Kidney epithelial cell (primary cell): ENCODE measurements around the gene DNASE1L3. TPM values are rescaled to one million over a fixed set of nuclear protein-coding genes. Genes with fewer than 3 reads are reported as not detected.

Experiments
- DNase-seq: peaks from one replicate; pipeline ENCODE4 v3.0.0-alpha.2; 2010; ENCODE audit warnings: low read depth
- H3K27me3 ChIP-seq: 2 replicates; pipeline ENCODE4 v1.6.0; 2011; ENCODE audit warnings: low read length; ENCODE audit not compliant: control insufficient read depth, insufficient read depth
- H3K36me3 ChIP-seq: 2 replicates; pipeline ENCODE4 v1.5.1; 2011; ENCODE audit warnings: low read length; ENCODE audit not compliant: control insufficient read depth, insufficient read depth
- H3K4me3 ChIP-seq: 2 replicates; pipeline ENCODE4 v1.5.1; 2011; ENCODE audit warnings: low read depth, mild to moderate bottlenecking, control low read depth, low read length
- total RNA-seq: library from RNA; depleted of rRNA; stranded (reverse); fragments of >200 nt; gene quantifications from 2 replicates; pipeline ENCODE4 v1.2.3, GENCODE V29; 2015
- TF ChIP-seq, protein P1 (sequence below): IDR thresholded peaks from 2 replicates; pipeline ENCODE4 v1.5.1; 2011; ENCODE audit warnings: mild to moderate bottlenecking, moderate library complexity, low read length, control low read depth, inconsistent platforms; ENCODE audit not compliant: insufficient read depth, poor library complexity, severe bottlenecking

The DNASE1L3 gene
- total RNA-seq, 1 donor from 2014 or later, result not detected

GRCh38 chr3:58216496-58217195 is 5.9 kb upstream of the DNASE1L3 start:
- no peak overlapping the region for H3K4me3 ChIP-seq
- no peak for DNase-seq
- H3K36me3 ChIP-seq, result no peaks in the 10 kb centered on the region
- TF ChIP-seq, protein P1, sequence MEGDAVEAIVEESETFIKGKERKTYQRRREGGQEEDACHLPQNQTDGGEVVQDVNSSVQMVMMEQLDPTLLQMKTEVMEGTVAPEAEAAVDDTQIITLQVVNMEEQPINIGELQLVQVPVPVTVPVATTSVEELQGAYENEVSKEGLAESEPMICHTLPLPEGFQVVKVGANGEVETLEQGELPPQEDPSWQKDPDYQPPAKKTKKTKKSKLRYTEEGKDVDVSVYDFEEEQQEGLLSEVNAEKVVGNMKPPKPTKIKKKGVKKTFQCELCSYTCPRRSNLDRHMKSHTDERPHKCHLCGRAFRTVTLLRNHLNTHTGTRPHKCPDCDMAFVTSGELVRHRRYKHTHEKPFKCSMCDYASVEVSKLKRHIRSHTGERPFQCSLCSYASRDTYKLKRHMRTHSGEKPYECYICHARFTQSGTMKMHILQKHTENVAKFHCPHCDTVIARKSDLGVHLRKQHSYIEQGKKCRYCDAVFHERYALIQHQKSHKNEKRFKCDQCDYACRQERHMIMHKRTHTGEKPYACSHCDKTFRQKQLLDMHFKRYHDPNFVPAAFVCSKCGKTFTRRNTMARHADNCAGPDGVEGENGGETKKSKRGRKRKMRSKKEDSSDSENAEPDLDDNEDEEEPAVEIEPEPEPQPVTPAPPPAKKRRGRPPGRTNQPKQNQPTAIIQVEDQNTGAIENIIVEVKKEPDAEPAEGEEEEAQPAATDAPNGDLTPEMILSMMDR, result no peak
- no peaks in the 10 kb centered on the region for H3K27me3 ChIP-seq

DNA sequence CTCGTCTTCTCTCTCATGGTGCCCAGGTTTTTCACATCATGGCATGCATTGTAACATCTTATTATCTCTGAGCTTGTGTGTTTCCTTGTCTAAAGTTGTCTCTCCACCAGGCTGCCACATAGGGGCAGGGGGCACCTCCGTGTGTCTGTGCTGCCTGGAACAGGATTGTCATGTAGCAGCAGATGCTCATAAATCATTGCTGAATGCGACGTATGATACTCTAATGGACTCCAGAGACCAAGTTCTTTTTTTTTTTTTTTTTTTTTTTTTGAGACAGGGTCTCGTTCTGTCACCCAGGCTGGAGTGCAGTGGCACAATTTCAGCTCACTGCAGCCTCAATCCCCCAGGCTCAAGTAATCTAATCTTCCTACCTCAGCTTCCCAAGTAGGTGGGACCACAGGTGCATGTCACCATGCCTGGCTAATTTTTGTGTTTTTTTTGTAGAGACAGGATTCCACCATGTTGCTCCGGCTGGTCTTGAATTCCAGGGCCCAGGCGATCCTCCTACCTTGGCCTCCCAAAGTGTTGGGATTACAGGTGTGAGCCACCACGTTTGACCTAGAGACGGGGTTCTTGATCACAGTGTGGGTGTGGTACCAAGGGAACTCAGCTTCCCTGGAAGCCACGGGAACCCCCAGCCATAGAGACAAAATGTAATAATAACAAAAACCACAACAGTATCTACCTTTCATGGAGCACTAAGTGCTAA is 4.7 kb upstream of the DNASE1L3 start:
- no peak for DNase-seq
- H3K4me3 ChIP-seq, result no peak overlapping the region
- TF ChIP-seq, protein P1, result no peak
- peaks cover 4% of the 10 kb centered on the region for H3K27me3 ChIP-seq
- no peaks in the 10 kb centered on the region for H3K36me3 ChIP-seq

DNA sequence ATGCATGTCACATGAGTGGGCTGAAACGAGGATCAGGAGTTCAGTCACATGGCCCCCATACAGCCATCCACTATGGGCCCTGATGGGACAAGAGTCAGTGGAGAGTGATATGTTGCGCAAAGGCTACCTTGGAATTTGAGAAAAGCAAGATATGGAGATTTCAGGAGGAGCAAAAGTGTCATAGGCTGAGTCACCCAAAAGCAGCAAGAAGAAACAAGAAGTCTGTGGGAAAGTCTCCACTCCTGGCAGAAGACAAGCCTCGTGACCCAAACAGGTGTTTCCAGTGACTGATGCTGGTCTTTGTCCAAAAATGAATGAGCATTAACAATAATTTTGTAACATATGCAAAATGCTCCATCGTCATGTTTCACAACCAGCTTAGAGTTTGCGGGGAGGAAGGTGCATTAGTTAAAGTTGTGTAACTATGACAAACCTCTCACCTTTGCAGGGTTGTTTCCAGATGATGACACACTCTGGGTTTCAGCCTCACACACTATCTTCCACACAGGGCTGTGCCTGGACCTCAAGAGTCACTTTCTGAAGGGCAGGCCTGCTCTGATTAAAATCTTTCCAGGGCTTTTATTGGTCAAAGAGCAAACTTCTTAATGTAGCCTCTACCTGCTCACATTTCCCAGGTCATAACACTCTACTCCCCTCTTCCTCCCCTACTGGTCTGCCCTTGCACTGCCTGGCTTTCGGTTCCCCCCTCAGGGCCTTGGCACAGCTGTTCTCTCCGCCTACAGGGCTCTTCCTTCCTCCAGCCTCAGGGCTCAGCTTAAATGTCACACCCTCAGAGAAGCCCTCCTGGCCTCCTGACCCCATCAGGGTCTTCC is 3.9 kb upstream of the DNASE1L3 start:
- Histone ChIP-seq H3K36me3 (no peaks in the 10 kb centered on the region), H3K4me3 (no peak overlapping the region), H3K27me3 (peaks cover 4% of the 10 kb centered on the region)
- no peak for DNase-seq
- TF ChIP-seq, protein P1, result no peak

DNA sequence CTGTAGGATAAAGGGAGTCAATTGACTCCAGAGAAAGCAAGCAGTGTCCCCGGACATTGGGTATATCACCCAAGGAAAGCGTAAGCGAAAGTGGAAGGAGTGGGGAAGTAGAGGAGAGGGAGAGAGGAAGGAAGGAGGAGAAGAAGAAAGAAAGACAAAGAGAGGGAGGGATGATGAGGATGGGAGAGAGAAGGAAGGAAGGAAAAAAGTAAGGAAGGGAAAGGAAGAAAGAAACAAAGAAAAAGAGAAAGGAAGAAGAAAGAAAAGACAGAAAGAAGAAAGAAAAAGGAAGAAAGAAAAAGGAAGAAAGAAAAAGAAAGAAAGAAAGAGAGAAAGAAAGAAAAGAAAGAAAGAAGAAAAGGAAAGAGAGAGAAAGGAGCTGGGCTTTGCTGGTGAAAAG is 839 bp downstream of the DNASE1L3 start:
- no peak for DNase-seq
- Histone ChIP-seq H3K4me3 (no peak overlapping the region), H3K36me3 (no peaks in the 10 kb centered on the region), H3K27me3 (peaks cover 4% of the 10 kb centered on the region)
- TF ChIP-seq, protein P1, result no peak

GRCh38 chr3:58207954-58208353 is 2.8 kb downstream of the DNASE1L3 start:
- no peaks in the 10 kb centered on the region for H3K36me3 ChIP-seq
- TF ChIP-seq, protein P1, result no peak
- peaks cover 4% of the 10 kb centered on the region for H3K27me3 ChIP-seq
- no peak for DNase-seq
- H3K4me3 ChIP-seq, result no peak overlapping the region
